Myometrial cell (primary cell): ENCODE measurements around the gene LIX1L. TPM values are rescaled to one million over a fixed set of nuclear protein-coding genes. Genes with fewer than 3 reads are reported as not detected.

Experiments
- total RNA-seq: library from RNA; depleted of rRNA; stranded (reverse); fragments of >200 nt; gene quantifications from 2 replicates; pipeline ENCODE4 v1.2.3, GENCODE V29; 2015

LIX1L gene
- total RNA-seq: 25.9 and 34.0 TPM in 2 replicates

GRCh38 chr1:145957443-145958319, at the start of gene LIX1L:
TSS of gene LIX1L (minus strand) at chr1:145958017. CDS start at chr1:145957927, 90 bp downstream.

GRCh38 chr1:145996433-145997015, 38.7 kb upstream of the LIX1L start, which contains the start of gene TXNIP:
TSS of gene TXNIP (minus strand) at chr1:145996579. CDS start at chr1:145996266, 313 bp downstream.

GRCh38 chr1:145964328-145965118, 6.7 kb upstream of the LIX1L start, which contains the start of the genes ANKRD34A and POLR3GL:
TSS of gene ANKRD34A (minus strand) at chr1:145964575. CDS start at chr1:145961759, 2,816 bp downstream.
TSS of gene POLR3GL (plus strand) at chr1:145964690. CDS start at chr1:145974866, 10,176 bp downstream.

GRCh38 chr1:145927063-145927886, 30.5 kb downstream of the LIX1L start, which contains the start of gene RBM8A:
TSS of gene RBM8A (minus strand) at chr1:145927484. CDS start at chr1:145927426, 58 bp downstream.

GRCh38 chr1:145918144-145918991, 39.4 kb downstream of the LIX1L start, which contains the start of gene PEX11B:
TSS of gene PEX11B (minus strand) at chr1:145918717. CDS start at chr1:145918688, 29 bp downstream.

GRCh38 chr1:145885738-145886287, 72.0 kb downstream of the LIX1L start, which contains the start of gene ANKRD35:
TSS of gene ANKRD35 (minus strand) at chr1:145885866. CDS start at chr1:145885758, 108 bp downstream.

Other genes starting within 250 kb of the LIX1L start
- gene CD160, start 238.5 kb downstream of the LIX1L start, total RNA-seq: not detected in 2 replicates
- gene RNF115, start 133.9 kb downstream of the LIX1L start, total RNA-seq: 9.5 and 9.7 TPM in 2 replicates
- 42.5 and 47.0 TPM in 2 replicates for gene POLR3C, start 133.8 kb downstream of the LIX1L start, total RNA-seq
- gene NUDT17, start 112.4 kb downstream of the LIX1L start, total RNA-seq: 7.3 and 10.1 TPM in 2 replicates
- 32.8 and 34.3 TPM in 2 replicates for gene PIAS3, start 98.9 kb downstream of the LIX1L start, total RNA-seq
- 4.8 and 5.5 TPM in 2 replicates for gene ANKRD35, start 72.2 kb downstream of the LIX1L start, total RNA-seq
- gene ITGA10, start 48.0 kb downstream of the LIX1L start, total RNA-seq: 3.5 and 6.3 TPM in 2 replicates
- gene PEX11B, start 39.3 kb downstream of the LIX1L start, total RNA-seq: 28.0 and 43.2 TPM in 2 replicates
- gene RBM8A, start 30.5 kb downstream of the LIX1L start, total RNA-seq: 131 and 151 TPM in 2 replicates
- gene ANKRD34A, start 6.6 kb upstream of the LIX1L start, total RNA-seq: 1.1 and 6.1 TPM in 2 replicates
- 25.9 and 33.2 TPM in 2 replicates for gene POLR3GL, start 6.7 kb upstream of the LIX1L start, total RNA-seq
- gene TXNIP, start 38.6 kb upstream of the LIX1L start, total RNA-seq: 197 and 207 TPM in 2 replicates
- not detected in 2 replicates for gene HJV, start 63.7 kb upstream of the LIX1L start, total RNA-seq
- gene NBPF10, start 186.8 kb upstream of the LIX1L start, total RNA-seq: 0.58 and 1.1 TPM in 2 replicates